Testis (tissue), 2 donors: ENCODE data around the gene ALDOB.

Experiments
- POLR2A ChIP-seq: fragments of 450-650 bp; IDR thresholded peaks from one replicate; pipeline ENCODE4 v1.6.1; 2017; ENCODE audit warnings: antibody characterized with exemption, mild to moderate bottlenecking, moderate library complexity
- TF ChIP-seq, protein P1 (sequence below), 3 experiments: fragments of 450-650 bp in 2 of 3; fragments of 200-600 bp in 1 of 3; sonication (generic) in 1 of 3; IDR thresholded peaks; one replicate each; pipeline ENCODE4 v1.5.1; 2016 to 2019; ENCODE audit warnings: antibody characterized with exemption in 3 of 3, mild to moderate bottlenecking in 2 of 3, moderate library complexity in 1 of 3

DNA sequence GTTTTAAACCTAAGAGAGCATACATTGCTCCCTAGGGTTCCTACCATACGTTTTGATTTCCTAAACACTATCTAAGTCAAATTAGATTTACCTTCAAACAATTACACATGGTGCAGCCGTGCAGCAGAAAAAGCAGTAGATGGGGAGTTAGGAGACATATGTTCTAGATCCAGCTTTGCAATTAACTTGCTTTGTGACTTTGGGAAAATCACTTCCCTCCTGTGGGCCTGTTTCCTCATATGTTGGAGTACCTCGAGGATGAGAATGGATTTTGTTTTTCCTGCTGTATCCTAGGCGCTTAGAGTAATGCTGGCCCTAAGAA, 37.9 kb downstream of the ALDOB start:
- TF ChIP-seq, protein P1, sequence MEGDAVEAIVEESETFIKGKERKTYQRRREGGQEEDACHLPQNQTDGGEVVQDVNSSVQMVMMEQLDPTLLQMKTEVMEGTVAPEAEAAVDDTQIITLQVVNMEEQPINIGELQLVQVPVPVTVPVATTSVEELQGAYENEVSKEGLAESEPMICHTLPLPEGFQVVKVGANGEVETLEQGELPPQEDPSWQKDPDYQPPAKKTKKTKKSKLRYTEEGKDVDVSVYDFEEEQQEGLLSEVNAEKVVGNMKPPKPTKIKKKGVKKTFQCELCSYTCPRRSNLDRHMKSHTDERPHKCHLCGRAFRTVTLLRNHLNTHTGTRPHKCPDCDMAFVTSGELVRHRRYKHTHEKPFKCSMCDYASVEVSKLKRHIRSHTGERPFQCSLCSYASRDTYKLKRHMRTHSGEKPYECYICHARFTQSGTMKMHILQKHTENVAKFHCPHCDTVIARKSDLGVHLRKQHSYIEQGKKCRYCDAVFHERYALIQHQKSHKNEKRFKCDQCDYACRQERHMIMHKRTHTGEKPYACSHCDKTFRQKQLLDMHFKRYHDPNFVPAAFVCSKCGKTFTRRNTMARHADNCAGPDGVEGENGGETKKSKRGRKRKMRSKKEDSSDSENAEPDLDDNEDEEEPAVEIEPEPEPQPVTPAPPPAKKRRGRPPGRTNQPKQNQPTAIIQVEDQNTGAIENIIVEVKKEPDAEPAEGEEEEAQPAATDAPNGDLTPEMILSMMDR (IDR thresholded peaks at IDR 0.05): no peak
- TF ChIP-seq POLR2A: no peak
